H1 (cell line): ENCODE data around the gene UGT1A10. TPM values are rescaled to one million over a fixed set of nuclear protein-coding genes. Genes with fewer than 3 reads are reported as not detected.

Experiments used
- TAF7 ChIP-seq: optimal IDR thresholded peaks from 2 replicates; pipeline ENCODE3; 2011; ENCODE audit warnings: low read depth, mild to moderate bottlenecking, inconsistent platforms, low read length, moderate library complexity, borderline replicate concordance
- polyA plus RNA-seq, 7 experiments: library from polyadenylated mRNA; depleted of rRNA in 3 of 7; stranded (reverse) in 5 of 7; unstranded in 2 of 7; fragments of >200 nt in 5 of 7; fragments of 200-250 nt in 2 of 7; gene quantifications; 1 replicate in 5 of 7; 2 replicates in 1 of 7; 4 replicates in 1 of 7; pipeline versions ENCODE4 v1.2.1 to v1.2.3, GENCODE V29; 2011 to 2013; ENCODE audit warnings: missing spikeins in 2 of 7, mixed read lengths in 2 of 7
- total RNA-seq: library from RNA; stranded (reverse); fragmentation: NEBNext Ultra II Directional; extraction: Animal tissue kit (Norgen Biotek cat#: 25700); gene quantifications from 2 replicates; pipeline ENCODE4 v1.2.1, GENCODE V29; 2021

UGT1A10 gene
- total and polyA plus RNA-seq, 2 of the 8 experiments (the other 6 are each of a cell fraction or from before 2014, with no cell fraction given): not detected

DNA sequence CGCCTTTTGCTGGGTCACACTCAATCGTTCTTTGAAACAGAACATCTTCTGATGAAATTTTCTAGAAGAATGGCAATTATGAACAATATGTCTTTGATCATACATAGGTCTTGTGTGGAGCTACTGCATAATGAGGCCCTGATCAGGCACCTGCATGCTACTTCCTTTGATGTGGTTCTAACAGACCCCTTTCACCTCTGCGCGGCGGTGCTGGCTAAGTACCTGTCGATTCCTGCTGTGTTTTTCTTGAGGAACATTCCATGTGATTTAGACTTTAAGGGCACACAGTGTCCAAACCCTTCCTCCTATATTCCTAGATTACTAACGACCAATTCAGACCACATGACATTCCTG, 77.0 kb downstream of the UGT1A10 start (continued):
- TF ChIP-seq TAF7: no peak
